ENCODE measurements around the gene FNBP1L.

DNA sequence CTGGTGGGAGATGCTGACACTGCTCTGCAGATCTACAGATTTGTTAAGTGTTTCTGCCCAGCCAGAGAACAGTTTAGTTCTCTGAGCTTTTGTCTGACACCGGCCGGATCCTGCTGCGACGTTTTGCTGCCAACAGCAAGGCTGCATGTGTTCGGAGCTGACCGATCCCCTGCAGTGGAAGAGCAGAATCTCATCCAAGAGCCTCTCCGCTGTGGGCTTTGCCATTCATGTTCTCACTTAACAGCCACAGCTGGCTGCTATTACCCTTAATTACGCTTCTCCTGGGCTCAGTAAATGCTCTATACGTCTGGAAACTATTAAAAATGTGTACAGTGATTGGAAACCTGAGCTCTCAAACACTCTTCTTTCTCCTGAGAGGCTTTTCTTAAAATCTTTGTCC is 128.4 kb downstream of the FNBP1L start:
- TF ChIP-seq CHD2 (IDR thresholded peaks at IDR 0.05; ENCODE audit: low read length) (no peak), HDAC6 (IDR thresholded peaks at IDR 0.05; ENCODE audit: low read depth, low read length) (no peak)
- TF ChIP-seq, protein P1, sequence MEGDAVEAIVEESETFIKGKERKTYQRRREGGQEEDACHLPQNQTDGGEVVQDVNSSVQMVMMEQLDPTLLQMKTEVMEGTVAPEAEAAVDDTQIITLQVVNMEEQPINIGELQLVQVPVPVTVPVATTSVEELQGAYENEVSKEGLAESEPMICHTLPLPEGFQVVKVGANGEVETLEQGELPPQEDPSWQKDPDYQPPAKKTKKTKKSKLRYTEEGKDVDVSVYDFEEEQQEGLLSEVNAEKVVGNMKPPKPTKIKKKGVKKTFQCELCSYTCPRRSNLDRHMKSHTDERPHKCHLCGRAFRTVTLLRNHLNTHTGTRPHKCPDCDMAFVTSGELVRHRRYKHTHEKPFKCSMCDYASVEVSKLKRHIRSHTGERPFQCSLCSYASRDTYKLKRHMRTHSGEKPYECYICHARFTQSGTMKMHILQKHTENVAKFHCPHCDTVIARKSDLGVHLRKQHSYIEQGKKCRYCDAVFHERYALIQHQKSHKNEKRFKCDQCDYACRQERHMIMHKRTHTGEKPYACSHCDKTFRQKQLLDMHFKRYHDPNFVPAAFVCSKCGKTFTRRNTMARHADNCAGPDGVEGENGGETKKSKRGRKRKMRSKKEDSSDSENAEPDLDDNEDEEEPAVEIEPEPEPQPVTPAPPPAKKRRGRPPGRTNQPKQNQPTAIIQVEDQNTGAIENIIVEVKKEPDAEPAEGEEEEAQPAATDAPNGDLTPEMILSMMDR (IDR thresholded peaks at IDR 0.05; ENCODE audit: control extremely low read depth in 1 of 3, insufficient read depth in 1 of 3, low read depth in 1 of 3, low read length in 3 of 3), result no peak

Measured in H1 (cell line).